GM12878 (cell line): Measurements from ENCODE around the gene COPE. TPM values are rescaled to one million over a fixed set of nuclear protein-coding genes. Genes with fewer than 3 reads are reported as not detected.

Source experiments
- CREB1 ChIP-seq: IDR thresholded peaks from 2 replicates; pipeline ENCODE4 v1.6.1; 2012; ENCODE audit warnings: low read depth, mild to moderate bottlenecking, inconsistent platforms
- LARP7 ChIP-seq: fragments of 450-650 bp; IDR thresholded peaks from 2 replicates; pipeline ENCODE4 v1.6.1; 2017; ENCODE audit warnings: mild to moderate bottlenecking
- NR2C1 ChIP-seq: fragments of 450-650 bp; IDR thresholded peaks from 2 replicates; pipeline ENCODE4 v1.6.1; 2017; ENCODE audit warnings: antibody characterized with exemption, mild to moderate bottlenecking, moderate library complexity
- RCOR1 ChIP-seq: conservative IDR thresholded peaks from 2 replicates; pipeline ENCODE4 v1.6.1; 2012; ENCODE audit warnings: low read depth, low read length, improper control_type of control experiment
- RUNX3 ChIP-seq: IDR thresholded peaks from 2 replicates; pipeline ENCODE4 v1.6.1; 2012; ENCODE audit warnings: low read length, inconsistent platforms
- SIN3A ChIP-seq: IDR thresholded peaks from 2 replicates; pipeline ENCODE4 v1.6.1; 2012; ENCODE audit warnings: low read depth, low read length, improper control_type of control experiment
- ZNF217 ChIP-seq: fragments of 450-650 bp; IDR thresholded peaks from 2 replicates; pipeline ENCODE4 v1.6.1; 2017; ENCODE audit warnings: antibody characterized with exemption, mild to moderate bottlenecking
- polyA plus RNA-seq, 11 experiments: library from polyadenylated mRNA; depleted of rRNA in 4 of 11; unstranded in 6 of 11; stranded (reverse) in 5 of 11; fragments of >200 nt; fragmentation: Nextera tagmentation in 4 of 11; fragmentation: Illumina TruSeq in 1 of 11; extraction: Ambion mirVana in 4 of 11; extraction: Trizol in 1 of 11; gene quantifications; 1 replicate in 1 of 11; 2 replicates in 10 of 11; pipeline versions ENCODE4 v1.2.1 to v1.2.3, GENCODE V29; 2011 to 2016; ENCODE audit warnings: inconsistent platforms in 2 of 11, missing spikeins in 2 of 11, low read depth in 1 of 11
- total RNA-seq, 4 experiments: library from RNA; depleted of rRNA in 3 of 4; stranded (reverse); fragments of >200 nt in 3 of 4; fragmentation: Illumina TruSeq in 1 of 4; extraction: Trizol in 1 of 4; gene quantifications; 2 replicates each; pipeline versions ENCODE4 v1.2.1 to v1.2.3, GENCODE V29; 2013 to 2021
- TF ChIP-seq, protein P1 (sequence below): IDR thresholded peaks from 2 replicates; pipeline ENCODE4 v1.6.1; 2012; ENCODE audit warnings: improper control_type of control experiment, low read depth, low read length; ENCODE audit not compliant: insufficient replicate concordance
- TF ChIP-seq, protein P2 (sequence below): fragments of 450-650 bp; IDR thresholded peaks from 2 replicates; pipeline ENCODE4 v1.6.1; 2017; ENCODE audit warnings: antibody characterized with exemption, mild to moderate bottlenecking, moderate library complexity
- TF ChIP-seq, protein P3 (sequence below): fragments of 150-350 bp; IDR thresholded peaks from 2 replicates; pipeline ENCODE4 v1.6.1; 2016; ENCODE audit warnings: low read depth, low read length

The COPE gene
- total and polyA plus RNA-seq, 10 of the 15 experiments (the other 5 are each of a cell fraction or from before 2014, with no cell fraction given), result 3.5 to 464 (median 222) TPM

DNA sequence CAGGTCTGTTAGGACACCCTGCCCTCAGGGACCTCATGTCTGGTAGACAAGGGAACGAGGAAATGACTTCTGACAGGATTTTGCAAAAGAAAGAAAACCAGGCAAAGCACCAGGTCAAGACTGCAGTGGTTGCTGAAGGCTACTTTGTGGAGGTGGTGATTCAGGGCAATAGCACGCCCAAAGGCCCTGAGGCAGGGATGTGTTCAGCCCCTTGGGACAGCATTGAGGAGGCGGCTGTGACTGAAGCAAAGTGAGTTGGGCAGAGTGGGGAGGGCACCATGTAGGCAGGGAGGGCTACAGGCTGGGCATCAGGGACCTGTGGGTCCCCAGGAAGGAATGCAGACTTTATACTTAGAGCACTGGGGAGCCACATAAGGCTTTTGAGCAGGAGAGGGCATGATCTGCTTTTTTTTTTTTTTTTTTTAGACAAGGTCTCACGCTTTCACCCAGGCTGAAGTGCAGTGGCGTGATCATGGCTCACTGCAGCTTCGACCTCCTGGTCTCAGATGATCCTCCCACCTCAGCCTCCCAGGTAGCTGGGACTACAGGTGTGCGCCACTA, 32.6 kb upstream of the COPE start (continued):
- TF ChIP-seq, protein P1, sequence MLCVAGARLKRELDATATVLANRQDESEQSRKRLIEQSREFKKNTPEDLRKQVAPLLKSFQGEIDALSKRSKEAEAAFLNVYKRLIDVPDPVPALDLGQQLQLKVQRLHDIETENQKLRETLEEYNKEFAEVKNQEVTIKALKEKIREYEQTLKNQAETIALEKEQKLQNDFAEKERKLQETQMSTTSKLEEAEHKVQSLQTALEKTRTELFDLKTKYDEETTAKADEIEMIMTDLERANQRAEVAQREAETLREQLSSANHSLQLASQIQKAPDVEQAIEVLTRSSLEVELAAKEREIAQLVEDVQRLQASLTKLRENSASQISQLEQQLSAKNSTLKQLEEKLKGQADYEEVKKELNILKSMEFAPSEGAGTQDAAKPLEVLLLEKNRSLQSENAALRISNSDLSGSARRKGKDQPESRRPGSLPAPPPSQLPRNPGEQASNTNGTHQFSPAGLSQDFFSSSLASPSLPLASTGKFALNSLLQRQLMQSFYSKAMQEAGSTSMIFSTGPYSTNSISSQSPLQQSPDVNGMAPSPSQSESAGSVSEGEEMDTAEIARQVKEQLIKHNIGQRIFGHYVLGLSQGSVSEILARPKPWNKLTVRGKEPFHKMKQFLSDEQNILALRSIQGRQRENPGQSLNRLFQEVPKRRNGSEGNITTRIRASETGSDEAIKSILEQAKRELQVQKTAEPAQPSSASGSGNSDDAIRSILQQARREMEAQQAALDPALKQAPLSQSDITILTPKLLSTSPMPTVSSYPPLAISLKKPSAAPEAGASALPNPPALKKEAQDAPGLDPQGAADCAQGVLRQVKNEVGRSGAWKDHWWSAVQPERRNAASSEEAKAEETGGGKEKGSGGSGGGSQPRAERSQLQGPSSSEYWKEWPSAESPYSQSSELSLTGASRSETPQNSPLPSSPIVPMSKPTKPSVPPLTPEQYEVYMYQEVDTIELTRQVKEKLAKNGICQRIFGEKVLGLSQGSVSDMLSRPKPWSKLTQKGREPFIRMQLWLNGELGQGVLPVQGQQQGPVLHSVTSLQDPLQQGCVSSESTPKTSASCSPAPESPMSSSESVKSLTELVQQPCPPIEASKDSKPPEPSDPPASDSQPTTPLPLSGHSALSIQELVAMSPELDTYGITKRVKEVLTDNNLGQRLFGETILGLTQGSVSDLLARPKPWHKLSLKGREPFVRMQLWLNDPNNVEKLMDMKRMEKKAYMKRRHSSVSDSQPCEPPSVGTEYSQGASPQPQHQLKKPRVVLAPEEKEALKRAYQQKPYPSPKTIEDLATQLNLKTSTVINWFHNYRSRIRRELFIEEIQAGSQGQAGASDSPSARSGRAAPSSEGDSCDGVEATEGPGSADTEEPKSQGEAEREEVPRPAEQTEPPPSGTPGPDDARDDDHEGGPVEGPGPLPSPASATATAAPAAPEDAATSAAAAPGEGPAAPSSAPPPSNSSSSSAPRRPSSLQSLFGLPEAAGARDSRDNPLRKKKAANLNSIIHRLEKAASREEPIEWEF, result no peak
- TF ChIP-seq, protein P2, sequence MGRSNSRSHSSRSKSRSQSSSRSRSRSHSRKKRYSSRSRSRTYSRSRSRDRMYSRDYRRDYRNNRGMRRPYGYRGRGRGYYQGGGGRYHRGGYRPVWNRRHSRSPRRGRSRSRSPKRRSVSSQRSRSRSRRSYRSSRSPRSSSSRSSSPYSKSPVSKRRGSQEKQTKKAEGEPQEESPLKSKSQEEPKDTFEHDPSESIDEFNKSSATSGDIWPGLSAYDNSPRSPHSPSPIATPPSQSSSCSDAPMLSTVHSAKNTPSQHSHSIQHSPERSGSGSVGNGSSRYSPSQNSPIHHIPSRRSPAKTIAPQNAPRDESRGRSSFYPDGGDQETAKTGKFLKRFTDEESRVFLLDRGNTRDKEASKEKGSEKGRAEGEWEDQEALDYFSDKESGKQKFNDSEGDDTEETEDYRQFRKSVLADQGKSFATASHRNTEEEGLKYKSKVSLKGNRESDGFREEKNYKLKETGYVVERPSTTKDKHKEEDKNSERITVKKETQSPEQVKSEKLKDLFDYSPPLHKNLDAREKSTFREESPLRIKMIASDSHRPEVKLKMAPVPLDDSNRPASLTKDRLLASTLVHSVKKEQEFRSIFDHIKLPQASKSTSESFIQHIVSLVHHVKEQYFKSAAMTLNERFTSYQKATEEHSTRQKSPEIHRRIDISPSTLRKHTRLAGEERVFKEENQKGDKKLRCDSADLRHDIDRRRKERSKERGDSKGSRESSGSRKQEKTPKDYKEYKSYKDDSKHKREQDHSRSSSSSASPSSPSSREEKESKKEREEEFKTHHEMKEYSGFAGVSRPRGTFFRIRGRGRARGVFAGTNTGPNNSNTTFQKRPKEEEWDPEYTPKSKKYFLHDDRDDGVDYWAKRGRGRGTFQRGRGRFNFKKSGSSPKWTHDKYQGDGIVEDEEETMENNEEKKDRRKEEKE, result no peak
- TF ChIP-seq SIN3A (no peak), RCOR1 (no peak), RUNX3 (no peak), CREB1 (no peak), ZNF217 (no peak), NR2C1 (no peak), LARP7 (no peak)
- TF ChIP-seq, protein P3, sequence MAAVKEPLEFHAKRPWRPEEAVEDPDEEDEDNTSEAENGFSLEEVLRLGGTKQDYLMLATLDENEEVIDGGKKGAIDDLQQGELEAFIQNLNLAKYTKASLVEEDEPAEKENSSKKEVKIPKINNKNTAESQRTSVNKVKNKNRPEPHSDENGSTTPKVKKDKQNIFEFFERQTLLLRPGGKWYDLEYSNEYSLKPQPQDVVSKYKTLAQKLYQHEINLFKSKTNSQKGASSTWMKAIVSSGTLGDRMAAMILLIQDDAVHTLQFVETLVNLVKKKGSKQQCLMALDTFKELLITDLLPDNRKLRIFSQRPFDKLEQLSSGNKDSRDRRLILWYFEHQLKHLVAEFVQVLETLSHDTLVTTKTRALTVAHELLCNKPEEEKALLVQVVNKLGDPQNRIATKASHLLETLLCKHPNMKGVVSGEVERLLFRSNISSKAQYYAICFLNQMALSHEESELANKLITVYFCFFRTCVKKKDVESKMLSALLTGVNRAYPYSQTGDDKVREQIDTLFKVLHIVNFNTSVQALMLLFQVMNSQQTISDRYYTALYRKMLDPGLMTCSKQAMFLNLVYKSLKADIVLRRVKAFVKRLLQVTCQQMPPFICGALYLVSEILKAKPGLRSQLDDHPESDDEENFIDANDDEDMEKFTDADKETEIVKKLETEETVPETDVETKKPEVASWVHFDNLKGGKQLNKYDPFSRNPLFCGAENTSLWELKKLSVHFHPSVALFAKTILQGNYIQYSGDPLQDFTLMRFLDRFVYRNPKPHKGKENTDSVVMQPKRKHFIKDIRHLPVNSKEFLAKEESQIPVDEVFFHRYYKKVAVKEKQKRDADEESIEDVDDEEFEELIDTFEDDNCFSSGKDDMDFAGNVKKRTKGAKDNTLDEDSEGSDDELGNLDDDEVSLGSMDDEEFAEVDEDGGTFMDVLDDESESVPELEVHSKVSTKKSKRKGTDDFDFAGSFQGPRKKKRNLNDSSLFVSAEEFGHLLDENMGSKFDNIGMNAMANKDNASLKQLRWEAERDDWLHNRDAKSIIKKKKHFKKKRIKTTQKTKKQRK, result no peak
